ENCODE results near the gene TEX26. TPM values are rescaled to one million over a fixed set of nuclear protein-coding genes. Genes with fewer than 3 reads are reported as not detected.

Gene TEX26
- total and polyA plus RNA-seq, 10 of the 15 experiments (the other 5 are each of a cell fraction or from before 2014, with no cell fraction given): not detected

GRCh38 chr13:30884543-30884942 is 47.9 kb upstream of the TEX26 start (continued):
- TF ChIP-seq SKIL (IDR thresholded peaks at IDR 0.05; ENCODE audit: low read depth, poor library complexity, severe bottlenecking): no peak
- no peak for TF ChIP-seq CEBPB (IDR thresholded peaks at IDR 0.05; ENCODE audit: borderline replicate concordance in 1 of 2, low read depth in 2 of 2, low read length in 2 of 2)
- TF ChIP-seq RB1 (IDR thresholded peaks at IDR 0.05; ENCODE audit: borderline replicate concordance): no peak
- no peak for TF ChIP-seq HDAC6 (IDR thresholded peaks at IDR 0.05; ENCODE audit: unreplicated experiment)

GRCh38 chr13:30889196-30889690 is 43.2 kb upstream of the TEX26 start:
- H2AFZ ChIP-seq (ENCODE audit: control insufficient read depth, low read depth, low read length): no peak overlapping the region
- no peak for ATAC-seq

More at GRCh38 chr13:30889196-30889690, 43.2 kb upstream of the TEX26 start:
- Histone ChIP-seq H3K79me2 (ENCODE audit: control insufficient read depth, insufficient read depth, low read length) (no peaks in the 10 kb centered on the region), H3K9me3 (replicated peaks; ENCODE audit: control insufficient read depth, insufficient read depth, low read length) (no peaks in the 10 kb centered on the region; the same call in 2 of the 3 replicates), H3K4me3 (no peak overlapping the region), H3K27me3 (replicated peaks in 1 of 2; ENCODE audit: control insufficient read depth in 2 of 2, insufficient read depth in 2 of 2, low read length in 1 of 2) (no peaks in the 10 kb centered on the region; a peak in 1 of 4 replicates), H3K9ac (ENCODE audit: control insufficient read depth, insufficient read depth, low read length) (no peak overlapping the region), H3K4me2 (ENCODE audit: control insufficient read depth, insufficient read depth) (no peak overlapping the region), H4K20me1 (ENCODE audit: control insufficient read depth, insufficient read depth) (no peaks in the 10 kb centered on the region), H3K36me3 (ENCODE audit: control insufficient read depth in 2 of 2, insufficient read depth in 2 of 2, low read length in 1 of 2) (no peaks in the 10 kb centered on the region), H3K27ac (ENCODE audit: control insufficient read depth, insufficient read depth) (no peak overlapping the region), H3K4me1 (ENCODE audit: control insufficient read depth, insufficient read depth, low read length) (no peaks in the 10 kb centered on the region)
- intact Hi-C loops (cut with micrococcal nuclease; ENCODE audit: unreplicated experiment) (no loop called here), in situ Hi-C loops (cut with MboI) (no loop called here)
- ChIA-PET POLR2A (no interaction called here), SMC1A (ENCODE audit: uncharacterized antibody, unreplicated experiment) (no interaction called here), CTCF (no interaction called here), RAD21 (ENCODE audit: unreplicated experiment) (no interaction called here)
- FAIRE-seq (no peak), DNase-seq (ENCODE audit: low read depth, low spot score) (no peak)
- 54% methylated on average over 3 of the region's 3 CpGs for WGBS (ENCODE audit: insufficient coverage, insufficient replicate concordance, low lambda C conversion rate, missing lambda C conversion rate)
- BruUV-seq (replicated peaks): no TSS peak
- TF ChIP-seq POLR2AphosphoS5 (IDR thresholded peaks at IDR 0.05; ENCODE audit: low read length) (no peak), SRF (IDR thresholded peaks at IDR 0.05; ENCODE audit: low read depth in 2 of 2, low read length in 2 of 2) (peak in 1 of 2 experiments; percentile 48; a peak in 1 of 4 replicates)

All from GM12878 (cell line).